Keratinocyte (primary cell): Measurements from ENCODE around the gene PTOV1. TPM values are rescaled to one million over a fixed set of nuclear protein-coding genes. Genes with fewer than 3 reads are reported as not detected.

Experiments
- DNase-seq: peaks from one replicate; pipeline ENCODE4 v3.0.0-alpha.2; 2011; ENCODE audit warnings: low read depth, missing footprints, low spot score
- FAIRE-seq: peaks from 2 replicates; lab custom pipeline; 2011; peaks lifted over from hg19 to GRCh38; lab: Jason Lieb, UNC
- H2AFZ ChIP-seq: 2 replicates; pipeline ENCODE4 v1.6.0; 2012; ENCODE audit warnings: low read length, control low read depth, inconsistent platforms; ENCODE audit not compliant: control insufficient read depth
- H3K27ac ChIP-seq: 2 replicates; pipeline ENCODE4 v1.5.1; 2011; ENCODE audit warnings: low read length; ENCODE audit not compliant: control insufficient read depth, insufficient read depth
- H3K27me3 ChIP-seq: 3 replicates; pipeline ENCODE4 v1.6.0; 2011; ENCODE audit warnings: low read length; ENCODE audit not compliant: control insufficient read depth, insufficient read depth; ENCODE audit errors: extremely low read depth
- H3K36me3 ChIP-seq, 2 experiments: 2 replicates in 1 of 2; 3 replicates in 1 of 2; pipeline ENCODE4 v1.5.1; 2011; ENCODE audit warnings: low read length in 2 of 2, mild to moderate bottlenecking in 1 of 2; ENCODE audit not compliant: control insufficient read depth in 2 of 2, insufficient read depth in 2 of 2; ENCODE audit errors: extremely low read depth in 1 of 2
- H3K4me1 ChIP-seq: 3 replicates; pipeline ENCODE4 v1.5.1; 2011; ENCODE audit warnings: low read length; ENCODE audit not compliant: control insufficient read depth, insufficient read depth; ENCODE audit errors: extremely low read depth
- H3K4me2 ChIP-seq: 3 replicates; pipeline ENCODE4 v1.6.0; 2011; ENCODE audit warnings: low read depth, low read length; ENCODE audit not compliant: control insufficient read depth, insufficient read depth; ENCODE audit errors: extremely low read depth
- H3K4me3 ChIP-seq, 3 experiments: fragments of 200-600 bp in 1 of 3; sonication (generic) in 1 of 3; 2 replicates in 2 of 3; 3 replicates in 1 of 3; pipeline ENCODE4 v1.5.1; 2011 to 2016; ENCODE audit warnings: low read length in 3 of 3, mild to moderate bottlenecking in 3 of 3, control low read depth in 2 of 3, inconsistent platforms in 1 of 3, low read depth in 1 of 3, mixed read lengths in 1 of 3, mixed run types in 1 of 3, moderate library complexity in 1 of 3; ENCODE audit not compliant: control insufficient read depth in 2 of 3, insufficient read depth in 2 of 3; ENCODE audit errors: extremely low read depth in 1 of 3
- H3K79me2 ChIP-seq: 2 replicates; pipeline ENCODE4 v1.6.0; 2012; ENCODE audit warnings: low read length; ENCODE audit not compliant: control insufficient read depth, insufficient read depth
- H3K9ac ChIP-seq: 3 replicates; pipeline ENCODE4 v1.6.0; 2011; ENCODE audit warnings: low read length; ENCODE audit not compliant: control insufficient read depth, insufficient read depth; ENCODE audit errors: extremely low read depth
- H3K9me1 ChIP-seq: 3 replicates; pipeline ENCODE4 v1.6.0; 2011; ENCODE audit warnings: low read length; ENCODE audit not compliant: control insufficient read depth, insufficient read depth; ENCODE audit errors: extremely low read depth
- H3K9me3 ChIP-seq: 2 replicates; pipeline ENCODE4 v1.5.1; 2012; ENCODE audit warnings: low read depth, low read length; ENCODE audit not compliant: control insufficient read depth
- H4K20me1 ChIP-seq: 3 replicates; pipeline ENCODE4 v1.6.0; 2011; ENCODE audit warnings: low read length; ENCODE audit not compliant: control insufficient read depth, insufficient read depth; ENCODE audit errors: extremely low read depth
- CTCF ChIP-seq, 3 experiments: IDR thresholded peaks in 1 of 3; conservative IDR thresholded peaks in 1 of 3; optimal IDR thresholded peaks in 1 of 3; 2 replicates in 2 of 3; 3 replicates in 1 of 3; pipeline versions ENCODE3 to v1.5.1; 2011; ENCODE audit warnings: low read length in 3 of 3, mild to moderate bottlenecking in 3 of 3, moderate library complexity in 2 of 3, control low read depth in 1 of 3, inconsistent platforms in 1 of 3; ENCODE audit not compliant: insufficient read depth in 2 of 3; ENCODE audit errors: extremely low read depth in 1 of 3
- EZH2 ChIP-seq: IDR thresholded peaks from one replicate; pipeline ENCODE4 v1.6.1; 2012; ENCODE audit warnings: inconsistent platforms, mild to moderate bottlenecking, low read length, moderate library complexity
- dilution Hi-C: fragments of 300-500 bp; cut with MboI; formaldehyde crosslinking; loops from one replicate; pipeline ENCODE4 v1.7.0; 2020; ENCODE audit warnings: low sequenced_read_pairs; ENCODE audit not compliant: extremely low pct_ligation_motif_present
- polyA plus RNA-seq, 5 experiments: library from polyadenylated mRNA; depleted of rRNA in 3 of 5; stranded (reverse) in 3 of 5; stranded (forward) in 1 of 5; unstranded in 1 of 5; fragments of >200 nt; gene quantifications; 1 replicate in 1 of 5; 2 replicates in 3 of 5; 3 replicates in 1 of 5; pipeline versions ENCODE4 v1.2.1 to v1.2.3, GENCODE V29; 2011 to 2012; ENCODE audit warnings: missing spikeins in 2 of 5, low read depth in 1 of 5, low replicate concordance in 1 of 5

PTOV1 gene
- polyA plus RNA-seq, 1 donor (not counting 4 experiments of a cell fraction or from before 2014, with no cell fraction given): 22.9 TPM

DNA sequence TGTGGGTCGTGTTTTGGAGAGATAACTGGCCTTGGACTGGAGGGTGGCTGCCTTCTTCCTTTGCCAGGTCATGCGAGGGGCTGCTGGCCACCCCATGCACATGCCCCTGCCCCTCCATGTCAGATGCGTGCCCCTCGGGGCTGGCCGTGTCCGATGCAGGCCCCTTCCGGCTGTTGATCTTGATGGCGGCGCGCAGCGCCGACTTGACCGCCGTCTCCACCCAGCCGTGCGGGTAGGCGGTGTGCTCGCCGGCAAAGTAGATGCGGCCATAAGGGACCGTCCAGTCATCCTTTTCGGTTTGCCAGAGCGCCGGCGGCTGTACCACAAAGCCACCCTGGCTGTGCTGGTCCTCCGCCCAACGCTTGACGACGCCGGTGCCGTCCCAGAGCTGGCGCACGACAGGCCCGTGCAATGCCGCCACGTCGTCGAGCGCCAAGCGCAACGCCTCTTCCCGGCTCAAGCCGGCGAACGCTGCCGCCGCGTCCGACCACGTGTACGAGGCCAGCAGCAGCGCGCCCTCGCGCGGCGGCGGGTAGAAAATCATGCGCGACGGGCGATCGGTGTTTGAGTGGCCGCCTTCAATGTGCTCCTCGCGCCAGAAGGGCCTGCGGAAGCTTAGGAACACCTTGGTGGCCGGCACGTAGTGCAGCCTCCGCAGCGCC lies 38.9 kb downstream of the PTOV1 start:
- Histone ChIP-seq H3K9me3 (no peaks in the 10 kb centered on the region), H3K79me2 (no peaks in the 10 kb centered on the region), H3K36me3 (peaks cover 0 to 2% of the 10 kb centered on the region in 2 experiments), H3K27ac (no peak overlapping the region), H3K4me3 (peak overlapping the region in 1 of 3 experiments; percentile 12), H3K9me1 (no peaks in the 10 kb centered on the region), H4K20me1 (no peaks in the 10 kb centered on the region), H2AFZ (peak overlapping the region; percentile 58), H3K27me3 (peaks cover 7% of the 10 kb centered on the region), H3K4me2 (peak overlapping the region; percentile 58), H3K9ac (no peak overlapping the region), H3K4me1 (peaks cover 3% of the 10 kb centered on the region)
- TF ChIP-seq EZH2: no peak
- peak; percentile 65 to 88 (median 87) for TF ChIP-seq CTCF (optimal IDR thresholded peaks at IDR 0.05 in 1 of 3, IDR thresholded peaks at IDR 0.05 in 1 of 3, conservative IDR thresholded peaks at IDR 0.05 in 1 of 3; ENCODE audit: extremely low read depth in 1 of 3, insufficient read depth in 2 of 3, low read length in 3 of 3)
- DNase-seq (no peak), FAIRE-seq (no peak)
- dilution Hi-C loops: no loop called here

GRCh38 chr19:49890349-49891311 lies 39.7 kb downstream of the PTOV1 start:
- H3K36me3 ChIP-seq: no peaks in the 10 kb centered on the region
- TF ChIP-seq EZH2 (no peak), CTCF (optimal IDR thresholded peaks at IDR 0.05 in 1 of 3, IDR thresholded peaks at IDR 0.05 in 1 of 3, conservative IDR thresholded peaks at IDR 0.05 in 1 of 3; ENCODE audit: extremely low read depth in 1 of 3, insufficient read depth in 2 of 3, low read length in 3 of 3) (peak in 1 of 3 experiments; percentile 6)
- H3K9me3 ChIP-seq: no peaks in the 10 kb centered on the region
- H2AFZ ChIP-seq: peak overlapping the region; percentile 58
- peak overlapping the region in 1 of 3 experiments; percentile 12 for H3K4me3 ChIP-seq
- H3K9ac ChIP-seq: no peak overlapping the region
- no peak for FAIRE-seq
- peaks cover 2% of the 10 kb centered on the region for H3K4me1 ChIP-seq
- H3K27me3 ChIP-seq: peaks cover 12% of the 10 kb centered on the region
- H3K4me2 ChIP-seq: peak overlapping the region; percentile 58
- H3K27ac ChIP-seq: no peak overlapping the region
- no peaks in the 10 kb centered on the region for H3K9me1 ChIP-seq
- H4K20me1 ChIP-seq: no peaks in the 10 kb centered on the region
- no peaks in the 10 kb centered on the region for H3K79me2 ChIP-seq
- dilution Hi-C loops: no loop called here
- DNase-seq: no peak
